Brain microvascular endothelial cell (primary cell): Measurements from ENCODE around the gene EDDM13.
A peak's percentile ranks its signal among the peaks of the same experiment; 100 is the strongest.
"Not testable (repeated sequence)": the region's sequence is repeated elsewhere in the genome, so short reads cannot be mapped to it uniquely, and the experiment has no call there.

Source experiments
- DNase-seq: peaks from one replicate; pipeline ENCODE4 v3.0.0-alpha.2; 2020
- H3K27ac ChIP-seq: fragments of 250-450 bp; sonication (Bioruptor Pico); 2 replicates; pipeline ENCODE4 v1.5.1; 2020; ENCODE audit warnings: mild to moderate bottlenecking, moderate library complexity
- H3K27me3 ChIP-seq: fragments of 250-450 bp; sonication (Bioruptor Pico); replicated peaks from 2 replicates; pipeline ENCODE4 v1.5.1; 2020; ENCODE audit warnings: mild to moderate bottlenecking
- H3K36me3 ChIP-seq: fragments of 250-450 bp; sonication (Bioruptor Pico); replicated peaks from 2 replicates; pipeline ENCODE4 v1.5.1; 2020; ENCODE audit warnings: mild to moderate bottlenecking
- H3K4me3 ChIP-seq: 2 replicates; pipeline ENCODE4 v1.5.1; 2011; ENCODE audit warnings: low read depth, mild to moderate bottlenecking, control low read depth, low read length, moderate library complexity
- in situ Hi-C: cut with HindIII; loops from 2 replicates; pipeline ENCODE4 v1.10.0; 2017; ENCODE audit warnings: low sequenced_read_pairs, low pct_ligation_motif_present
- TF ChIP-seq, protein P1 (sequence below): IDR thresholded peaks from 2 replicates; pipeline ENCODE4 v1.5.1; 2011; ENCODE audit warnings: low read depth, mild to moderate bottlenecking, moderate library complexity, low read length, control low read depth, inconsistent platforms; ENCODE audit errors: missing control alignments

The EDDM13 gene

GRCh38 chr19:56339031-56339430, 66.5 kb downstream of the EDDM13 start:
- H3K27ac ChIP-seq, H3K4me3 ChIP-seq, DNase-seq, H3K36me3 ChIP-seq, H3K27me3 ChIP-seq, in situ Hi-C loops: not testable (repeated sequence)

- no peak for DNase-seq
- H3K27ac ChIP-seq = no peak overlapping the region
- no peak overlapping the region for H3K4me3 ChIP-seq
- TF ChIP-seq, protein P1, sequence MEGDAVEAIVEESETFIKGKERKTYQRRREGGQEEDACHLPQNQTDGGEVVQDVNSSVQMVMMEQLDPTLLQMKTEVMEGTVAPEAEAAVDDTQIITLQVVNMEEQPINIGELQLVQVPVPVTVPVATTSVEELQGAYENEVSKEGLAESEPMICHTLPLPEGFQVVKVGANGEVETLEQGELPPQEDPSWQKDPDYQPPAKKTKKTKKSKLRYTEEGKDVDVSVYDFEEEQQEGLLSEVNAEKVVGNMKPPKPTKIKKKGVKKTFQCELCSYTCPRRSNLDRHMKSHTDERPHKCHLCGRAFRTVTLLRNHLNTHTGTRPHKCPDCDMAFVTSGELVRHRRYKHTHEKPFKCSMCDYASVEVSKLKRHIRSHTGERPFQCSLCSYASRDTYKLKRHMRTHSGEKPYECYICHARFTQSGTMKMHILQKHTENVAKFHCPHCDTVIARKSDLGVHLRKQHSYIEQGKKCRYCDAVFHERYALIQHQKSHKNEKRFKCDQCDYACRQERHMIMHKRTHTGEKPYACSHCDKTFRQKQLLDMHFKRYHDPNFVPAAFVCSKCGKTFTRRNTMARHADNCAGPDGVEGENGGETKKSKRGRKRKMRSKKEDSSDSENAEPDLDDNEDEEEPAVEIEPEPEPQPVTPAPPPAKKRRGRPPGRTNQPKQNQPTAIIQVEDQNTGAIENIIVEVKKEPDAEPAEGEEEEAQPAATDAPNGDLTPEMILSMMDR = no peak
- in situ Hi-C loops = no loop called here
- no peaks in the 10 kb centered on the region for H3K36me3 ChIP-seq
- no peaks in the 10 kb centered on the region for H3K27me3 ChIP-seq
Measured at GRCh38 chr19:56341948-56342347, 69.4 kb downstream of the EDDM13 start.

DNA sequence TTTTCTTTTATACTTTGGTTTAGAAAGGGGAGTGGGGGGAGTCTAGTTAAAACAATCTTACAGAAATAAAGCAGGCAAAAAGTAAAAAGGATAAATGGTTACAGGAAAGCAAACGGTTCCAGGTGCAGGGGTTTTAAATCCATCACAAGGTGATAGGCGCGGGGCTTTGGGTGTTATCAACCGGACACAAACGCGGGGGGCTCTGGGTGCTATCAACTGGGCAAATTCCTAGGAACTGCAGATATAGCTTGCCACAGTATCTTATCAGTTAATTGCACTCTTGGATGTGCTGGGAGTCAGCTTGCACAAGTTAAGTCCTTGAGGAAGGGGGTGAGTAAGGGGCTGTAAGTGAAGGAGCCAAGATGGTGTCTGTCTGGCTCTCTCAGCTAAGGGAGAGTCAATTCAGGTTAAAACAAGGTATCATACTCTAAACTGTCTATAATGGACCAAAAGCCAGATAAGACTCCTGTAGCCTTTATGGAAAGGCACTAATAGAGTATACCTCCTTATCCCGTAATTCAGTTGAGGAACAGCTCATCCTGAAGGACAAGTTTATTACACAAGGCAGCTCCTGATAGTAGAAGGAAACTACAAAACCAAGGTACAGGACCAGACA, 74.7 kb downstream of the EDDM13 start:
- no peak overlapping the region for H3K4me3 ChIP-seq
- TF ChIP-seq, protein P1 = no peak
- in situ Hi-C loops = no loop called here
- H3K27ac ChIP-seq = no peak overlapping the region
- DNase-seq = no peak
- no peaks in the 10 kb centered on the region for H3K27me3 ChIP-seq
- no peaks in the 10 kb centered on the region for H3K36me3 ChIP-seq

- in situ Hi-C loops = no loop called here
- peak; percentile 16 for DNase-seq
- no peaks in the 10 kb centered on the region for H3K36me3 ChIP-seq
- TF ChIP-seq, protein P1 = peak; percentile 28
- H3K4me3 ChIP-seq = no peak overlapping the region
- no peak overlapping the region for H3K27ac ChIP-seq
- H3K27me3 ChIP-seq = no peaks in the 10 kb centered on the region
Measured at GRCh38 chr19:56348289-56348877, 75.8 kb downstream of the EDDM13 start.

DNA sequence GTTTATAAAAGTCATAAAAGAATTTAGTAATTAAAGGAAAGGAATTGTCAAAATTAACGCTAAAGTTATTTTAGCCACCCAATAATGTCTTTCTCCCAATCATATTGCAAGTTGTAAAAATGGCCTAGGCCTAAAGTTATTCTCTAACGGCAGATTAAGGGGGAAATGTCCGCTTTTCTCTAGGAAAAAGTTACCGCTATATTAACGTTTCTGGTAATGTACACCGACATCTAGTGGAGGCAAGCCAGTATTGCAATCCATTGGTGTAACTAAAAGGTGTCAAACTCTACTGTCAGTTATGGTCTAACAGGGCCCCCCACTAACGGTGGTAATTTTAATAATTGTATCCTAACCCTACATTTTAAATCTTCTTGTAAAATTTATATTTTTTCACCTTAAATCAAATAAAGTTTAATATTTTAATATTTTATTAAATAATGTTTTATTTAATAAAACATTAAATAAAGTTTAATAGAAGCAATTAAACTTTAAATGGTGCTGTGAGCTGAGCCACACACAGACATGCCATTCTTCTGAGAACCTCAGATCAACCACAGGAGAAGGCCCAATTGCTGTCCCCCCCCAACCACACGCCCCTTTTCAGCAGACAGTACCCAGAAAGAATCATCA, 78.0 kb downstream of the EDDM13 start:
- DNase-seq = peak; percentile 44
- no peak overlapping the region for H3K27ac ChIP-seq
- no peaks in the 10 kb centered on the region for H3K36me3 ChIP-seq
- no peak overlapping the region for H3K4me3 ChIP-seq
- TF ChIP-seq, protein P1 = peak; percentile 79
- in situ Hi-C loops = no loop called here
- H3K27me3 ChIP-seq = no peaks in the 10 kb centered on the region

DNA sequence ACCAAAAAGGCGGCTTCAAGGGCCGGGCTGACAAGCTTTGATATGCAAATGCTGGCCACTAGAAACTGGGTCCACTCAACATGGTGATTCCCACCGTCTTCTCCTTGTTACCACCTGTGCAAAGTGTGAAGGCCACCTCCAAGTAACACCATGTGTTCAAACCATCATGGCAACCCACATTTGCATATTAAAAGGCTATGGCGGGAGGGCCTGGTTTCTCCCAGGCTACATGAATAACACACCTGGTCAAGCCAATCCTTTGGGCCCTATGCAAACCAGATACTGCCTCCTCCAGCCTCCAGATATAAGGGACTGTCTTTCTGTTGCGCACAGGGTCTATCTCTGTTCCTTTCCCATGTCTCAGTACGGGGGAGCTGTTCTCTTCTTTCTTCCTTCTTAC, 78.7 kb downstream of the EDDM13 start:
- H3K4me3 ChIP-seq = no peak overlapping the region
- H3K27ac ChIP-seq = no peak overlapping the region
- H3K36me3 ChIP-seq = no peaks in the 10 kb centered on the region
- in situ Hi-C loops = no loop called here
- TF ChIP-seq, protein P1 = no peak
- DNase-seq = no peak
- H3K27me3 ChIP-seq = no peaks in the 10 kb centered on the region
